ENCODE data around the gene PRKACA. TPM values are rescaled to one million over a fixed set of nuclear protein-coding genes. Genes with fewer than 3 reads are reported as not detected.
A peak's percentile ranks its signal among the peaks of the same experiment; 100 is the strongest.

Gene PRKACA
- total RNA-seq, 1 donor from 2014 or later: 494 TPM

DNA sequence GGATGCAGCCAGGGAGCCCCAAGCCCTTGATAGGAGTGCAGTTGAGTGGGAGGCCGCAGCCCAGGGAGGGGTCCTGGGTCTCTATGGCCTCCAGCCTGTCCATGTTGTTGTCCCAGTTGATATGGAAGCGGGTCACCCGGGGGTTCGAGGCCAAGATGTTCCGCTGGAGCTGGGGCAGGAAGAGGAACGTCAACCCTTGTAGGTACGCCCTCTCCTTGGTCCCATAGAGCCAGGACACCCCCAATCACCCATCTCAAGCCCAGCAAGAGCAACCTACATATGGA lies 2.9 kb upstream of the PRKACA start:
- no peak for DNase-seq (ENCODE audit: missing footprints)
- ATAC-seq: no peak
- intact Hi-C loops (cut with DNase I): no loop called here

DNA sequence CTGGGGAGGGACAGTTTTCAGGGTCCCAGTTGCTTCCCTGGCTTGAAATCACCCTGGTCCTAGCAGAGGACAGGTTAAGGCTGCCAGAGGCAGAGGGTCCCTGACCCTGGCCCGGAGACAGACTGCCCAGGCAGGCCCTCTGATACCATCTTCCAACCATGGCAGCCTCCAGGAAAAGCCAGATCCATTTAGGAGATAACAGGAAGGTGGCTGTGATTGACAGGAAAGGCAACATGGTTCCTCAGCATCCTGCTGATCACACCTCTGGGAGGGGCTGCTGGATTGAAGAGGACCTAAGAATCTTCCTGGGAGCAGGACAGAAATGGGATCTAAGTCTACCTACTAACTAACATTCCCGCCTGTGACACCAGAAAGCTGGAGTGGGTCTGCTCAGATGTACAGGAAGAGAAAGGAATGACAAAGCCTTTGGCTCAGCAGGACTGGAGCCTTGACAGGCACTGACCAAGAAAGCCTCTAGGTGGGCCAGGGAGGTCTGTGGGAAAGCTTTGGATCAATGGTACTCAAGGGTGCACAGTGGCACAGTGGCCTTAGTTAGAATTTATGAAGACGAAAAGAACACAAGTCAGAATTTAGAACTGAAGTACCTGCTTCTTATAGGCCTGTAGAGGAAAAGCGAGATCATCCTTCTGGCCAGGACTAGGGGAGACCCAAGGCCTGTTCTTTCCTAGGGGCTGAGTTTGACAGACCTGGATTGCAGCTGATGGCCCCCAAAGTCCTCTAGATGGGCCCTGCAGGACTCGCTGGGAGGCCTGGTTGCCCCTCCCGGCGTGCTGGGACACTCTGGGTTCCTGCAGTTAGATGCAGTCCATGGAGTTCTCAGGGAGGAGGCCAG lies 2.3 kb upstream of the PRKACA start:
- no peak for DNase-seq (ENCODE audit: missing footprints)
- intact Hi-C loops (cut with DNase I): loop anchor here (5.0 kb wide), 1 partner anchor 38 kb away; no protein-coding TSS in a partner anchor
- ATAC-seq: no peak

DNA sequence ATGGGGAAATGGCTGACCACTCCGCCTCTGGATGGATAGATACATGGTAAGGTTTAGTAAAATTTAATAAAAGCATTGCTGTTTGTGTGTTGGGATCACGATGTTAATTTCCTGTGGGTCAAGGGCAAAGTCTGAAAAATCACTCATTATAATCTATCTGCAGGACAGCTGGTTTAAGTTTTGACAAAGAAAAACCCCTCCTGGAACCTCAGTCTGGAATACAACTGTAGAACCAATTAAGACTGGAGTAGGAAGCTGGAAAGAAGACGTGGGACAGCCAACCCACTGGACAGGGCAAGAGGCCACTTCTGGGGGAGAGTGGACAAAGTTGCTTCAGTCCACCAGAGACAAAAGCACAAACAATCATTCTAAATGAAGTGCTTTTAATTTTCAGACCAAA lies 1.6 kb upstream of the PRKACA start:
- no peak for DNase-seq (ENCODE audit: missing footprints)
- intact Hi-C loops (cut with DNase I): loop anchor here (5.0 kb wide), 1 partner anchor 37 kb away; no protein-coding TSS in a partner anchor
- no peak for ATAC-seq

DNA sequence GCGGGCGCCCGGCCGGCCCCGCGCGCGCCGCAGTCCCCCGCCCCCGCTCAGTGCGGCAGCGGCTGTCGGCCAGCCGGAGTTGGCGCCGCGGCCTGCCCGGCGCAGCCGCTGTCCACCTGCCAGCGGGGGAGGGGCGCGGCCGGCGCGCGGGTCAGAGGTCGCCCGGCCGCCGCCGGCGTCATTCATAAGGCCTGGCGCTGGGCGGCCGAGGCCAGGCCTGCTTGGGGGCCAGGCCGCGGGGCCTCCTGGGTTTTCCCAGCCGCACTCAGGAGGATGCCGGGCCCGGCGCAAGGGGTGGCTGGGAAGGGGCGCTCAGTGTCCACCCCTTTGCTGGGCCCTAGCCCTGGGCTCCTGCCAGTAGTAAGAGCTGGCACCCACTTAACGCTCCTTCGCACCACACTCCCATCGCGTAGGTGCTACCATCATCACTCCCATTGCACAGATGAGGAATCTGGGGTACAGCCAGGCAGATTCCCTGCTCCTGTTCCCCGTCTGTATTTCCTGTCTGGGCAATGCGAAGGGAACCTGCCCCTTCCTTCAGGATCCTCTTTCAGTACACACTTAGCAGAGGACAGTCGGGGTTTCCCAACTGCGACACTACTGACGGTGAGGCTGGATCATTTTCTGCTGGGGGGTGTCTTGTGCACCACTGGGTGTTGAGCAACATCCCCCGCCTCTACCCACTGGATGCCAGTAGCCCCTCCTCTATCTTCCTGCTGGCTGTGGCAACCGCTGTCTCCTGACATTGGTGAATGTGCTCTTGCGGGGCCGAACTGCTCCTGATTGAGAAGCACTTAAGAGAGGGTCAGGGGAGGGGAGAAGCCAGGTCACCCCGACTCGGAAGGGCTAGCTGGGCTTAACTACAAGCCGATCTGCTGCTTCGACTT lies 846 bp upstream of the PRKACA start:
- DNase-seq (ENCODE audit: missing footprints) (peak; percentile 90), ATAC-seq (peak; percentile 52)
- intact Hi-C loops (cut with DNase I): loop anchor here (5.0 kb wide), 1 partner anchor 36 kb away; no protein-coding TSS in a partner anchor

DNA sequence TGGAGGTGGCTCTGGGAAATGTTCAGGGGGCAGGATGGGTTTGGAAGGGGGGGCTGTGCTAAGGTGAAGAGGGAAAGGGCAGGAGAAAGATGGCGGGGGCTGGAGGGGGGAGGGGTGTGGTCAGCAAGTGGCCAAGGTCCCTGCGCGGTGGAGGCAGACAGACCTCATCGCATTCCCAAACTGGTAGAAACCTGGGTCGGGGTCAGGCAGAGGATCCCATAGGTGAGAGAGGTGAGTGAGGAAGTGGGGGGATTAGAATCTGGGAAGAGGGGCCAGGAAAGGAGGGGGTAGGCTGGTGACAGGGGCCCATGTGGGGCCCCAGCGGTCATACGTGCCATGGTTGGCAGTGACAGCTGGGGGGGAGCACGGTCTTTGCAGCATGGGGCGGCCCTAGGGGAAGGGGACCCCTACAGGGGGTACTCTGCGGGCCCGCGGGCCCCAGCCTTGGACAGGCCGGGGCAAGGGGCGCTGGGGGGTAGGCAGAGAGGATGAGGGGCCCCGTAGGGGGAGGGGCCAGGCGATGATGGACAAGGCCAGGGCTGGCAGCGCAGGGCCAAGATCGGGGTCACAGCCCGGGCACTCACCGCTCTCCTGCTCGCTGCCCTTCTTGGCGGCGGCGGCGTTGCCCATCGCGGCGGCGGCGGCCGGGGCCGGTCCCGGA lies 514 bp downstream of the PRKACA start:
- ATAC-seq (no peak), DNase-seq (ENCODE audit: missing footprints) (peak; percentile 80)
- intact Hi-C loops (cut with DNase I): loop anchor here (5.0 kb wide), 1 partner anchor 35 kb away; no protein-coding TSS in a partner anchor

DNA sequence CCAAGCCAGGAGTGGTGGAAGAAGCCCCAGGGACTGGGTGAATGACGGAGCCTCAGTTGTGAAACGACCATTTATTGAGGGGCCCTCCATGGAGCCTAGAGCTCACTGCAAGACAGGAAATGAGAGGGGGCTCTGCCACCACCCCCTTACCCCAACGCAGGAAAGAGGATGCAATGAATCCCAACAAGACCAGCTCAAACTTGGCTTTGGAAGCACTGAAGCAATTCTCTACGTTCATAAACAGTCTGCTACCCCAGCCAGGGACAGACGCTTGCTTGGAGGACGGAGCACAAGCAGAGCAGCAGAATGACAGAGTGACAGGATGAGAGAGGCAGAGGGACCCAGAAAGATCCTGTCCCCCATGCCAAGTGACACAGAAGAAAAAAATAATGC lies 1.0 kb downstream of the PRKACA start:
- intact Hi-C loops (cut with DNase I): loop anchor here (5.0 kb wide), 1 partner anchor 34 kb away; no protein-coding TSS in a partner anchor
- ATAC-seq (no peak), DNase-seq (ENCODE audit: missing footprints) (no peak)

DNA sequence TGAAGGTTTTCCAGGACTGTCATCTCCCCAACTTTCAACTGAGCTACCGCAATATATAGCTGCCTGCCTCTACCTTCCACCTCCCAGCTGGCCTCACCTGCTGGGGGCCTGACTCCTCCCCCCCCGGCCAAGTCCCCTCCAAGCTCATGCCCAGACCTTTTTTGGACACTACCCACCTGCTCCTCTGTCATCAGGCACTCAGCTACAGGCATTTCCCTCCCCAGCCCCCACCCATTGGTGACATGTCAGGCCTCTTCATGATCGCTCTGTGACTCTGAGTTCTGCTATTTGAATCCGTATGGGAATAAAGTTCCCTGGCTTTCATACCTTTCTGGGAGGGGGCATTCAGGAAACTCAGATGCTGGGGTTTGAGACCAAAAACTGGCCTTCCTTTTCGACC lies 1.8 kb downstream of the PRKACA start:
- intact Hi-C loops (cut with DNase I): loop anchor here (5.0 kb wide), 1 partner anchor 33 kb away; no protein-coding TSS in a partner anchor
- ATAC-seq: no peak

DNA sequence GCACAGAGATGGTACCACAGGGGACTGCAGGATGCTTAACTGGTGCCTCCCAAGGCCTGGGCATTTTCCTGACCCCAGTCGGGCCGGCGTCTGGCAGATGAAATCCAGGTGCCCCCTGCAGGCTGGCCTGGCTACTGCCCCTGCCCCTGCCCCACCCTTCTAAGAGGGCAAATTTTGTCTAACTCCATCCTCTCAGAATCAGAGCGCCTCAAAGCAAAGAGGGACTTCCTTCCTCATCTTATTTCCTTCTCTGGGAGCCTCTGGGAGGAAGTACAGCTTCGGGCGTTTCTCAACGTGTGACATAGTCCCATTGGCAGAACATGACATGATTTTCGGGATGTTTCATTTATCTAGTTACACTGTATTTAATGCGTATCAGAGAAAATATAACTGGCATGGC lies 2.7 kb downstream of the PRKACA start:
- intact Hi-C loops (cut with DNase I): loop anchor here (5.0 kb wide), 1 partner anchor 33 kb away; no protein-coding TSS in a partner anchor
- no peak for ATAC-seq
- DNase-seq (ENCODE audit: missing footprints): peak; percentile 83

More for the DNA sequence above, 1.8 kb downstream of the PRKACA start:
- no peak for DNase-seq (ENCODE audit: missing footprints)

DNA sequence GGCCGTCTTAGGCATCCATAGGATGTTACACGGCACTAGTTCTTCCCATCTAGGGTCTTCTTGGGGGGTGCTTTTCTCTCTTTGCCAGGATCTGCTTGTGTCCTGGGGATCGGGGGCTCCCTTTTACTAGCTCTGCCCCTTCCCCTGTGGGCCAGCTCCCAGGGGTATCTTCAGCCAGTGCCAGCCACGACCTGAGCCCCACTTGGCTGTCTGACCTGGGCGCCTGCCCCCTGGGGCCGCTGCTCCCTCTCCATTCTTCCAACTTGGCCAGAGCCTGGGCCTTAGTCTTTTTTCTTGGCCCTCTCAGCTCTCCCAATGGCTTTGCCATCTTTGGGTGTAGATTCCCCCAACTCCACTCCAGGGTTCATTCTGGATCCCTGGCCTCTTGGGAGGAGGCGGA lies 3.1 kb downstream of the PRKACA start:
- intact Hi-C loops (cut with DNase I): no loop called here
- DNase-seq (ENCODE audit: missing footprints): no peak
- ATAC-seq: no peak

DNA sequence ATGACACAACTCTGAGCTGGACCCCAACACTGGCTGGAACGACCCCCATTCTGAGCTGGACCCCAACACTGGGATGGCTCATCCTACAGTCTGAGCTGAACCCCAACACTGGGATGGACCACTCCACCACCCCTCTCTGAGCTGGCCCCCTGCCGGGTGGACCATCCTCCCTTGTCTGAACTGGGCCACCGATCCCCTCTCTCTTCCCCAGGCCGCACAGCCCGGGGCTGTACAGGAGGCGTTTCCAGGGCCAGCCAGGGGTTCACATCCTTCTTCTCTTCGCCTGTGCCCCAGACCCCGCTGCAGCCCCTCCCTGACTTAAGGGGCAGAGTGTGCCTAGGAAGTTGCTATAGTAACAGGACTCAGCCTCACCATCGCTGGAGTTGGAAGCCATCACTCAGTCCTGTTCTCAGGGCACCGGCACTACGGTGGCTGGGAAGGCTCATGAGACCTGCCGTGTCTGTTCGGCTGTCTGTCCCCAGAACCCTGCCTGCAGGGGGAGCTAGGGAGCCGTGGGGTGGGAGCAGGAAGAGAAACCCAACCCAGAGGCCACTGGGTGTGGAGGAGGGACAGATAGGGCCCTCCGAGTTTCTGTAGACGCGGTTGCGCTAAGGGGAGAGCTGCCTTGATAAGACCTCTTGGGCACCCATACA lies 3.7 kb downstream of the PRKACA start:
- no peak for DNase-seq (ENCODE audit: missing footprints)
- intact Hi-C loops (cut with DNase I): loop anchor here (2.0 kb wide), 1 partner anchor 23 kb away; the partner anchor contains the start of gene SAMD1
- no peak for ATAC-seq

DNA sequence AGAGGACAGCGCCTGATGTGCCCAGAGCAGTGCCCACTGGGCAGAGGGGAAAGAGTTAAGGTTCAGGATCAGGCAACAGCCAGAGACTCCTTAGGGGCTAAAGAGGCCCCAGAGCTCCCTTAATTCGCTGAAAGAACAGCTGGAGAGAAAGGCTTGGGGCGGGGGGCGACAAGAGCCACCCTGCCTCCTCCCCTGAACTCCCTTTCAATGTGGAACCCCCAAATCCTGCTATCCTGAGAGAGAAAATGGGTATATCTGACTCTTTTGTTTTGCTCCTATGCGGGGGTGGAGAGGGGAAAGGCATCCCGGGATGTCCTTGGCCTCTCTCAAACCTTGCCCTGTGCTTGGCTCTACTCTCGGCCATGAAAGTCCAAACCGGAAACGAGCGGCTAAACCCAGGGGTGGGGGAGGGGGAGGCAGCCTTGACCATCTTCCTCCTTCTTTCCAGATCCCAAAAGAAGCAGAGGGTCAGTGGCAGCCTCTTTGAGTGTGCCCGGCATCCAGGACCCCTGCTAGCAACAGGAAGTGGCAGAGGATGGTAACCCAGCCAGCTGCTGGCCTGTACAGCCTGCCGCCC lies 4.7 kb downstream of the PRKACA start:
- DNase-seq (ENCODE audit: missing footprints): peak; percentile 61
- intact Hi-C loops (cut with DNase I): loop anchor here (2.0 kb wide), 1 partner anchor 22 kb away; the partner anchor contains the start of gene SAMD1
- ATAC-seq: peak; percentile 21

DNA sequence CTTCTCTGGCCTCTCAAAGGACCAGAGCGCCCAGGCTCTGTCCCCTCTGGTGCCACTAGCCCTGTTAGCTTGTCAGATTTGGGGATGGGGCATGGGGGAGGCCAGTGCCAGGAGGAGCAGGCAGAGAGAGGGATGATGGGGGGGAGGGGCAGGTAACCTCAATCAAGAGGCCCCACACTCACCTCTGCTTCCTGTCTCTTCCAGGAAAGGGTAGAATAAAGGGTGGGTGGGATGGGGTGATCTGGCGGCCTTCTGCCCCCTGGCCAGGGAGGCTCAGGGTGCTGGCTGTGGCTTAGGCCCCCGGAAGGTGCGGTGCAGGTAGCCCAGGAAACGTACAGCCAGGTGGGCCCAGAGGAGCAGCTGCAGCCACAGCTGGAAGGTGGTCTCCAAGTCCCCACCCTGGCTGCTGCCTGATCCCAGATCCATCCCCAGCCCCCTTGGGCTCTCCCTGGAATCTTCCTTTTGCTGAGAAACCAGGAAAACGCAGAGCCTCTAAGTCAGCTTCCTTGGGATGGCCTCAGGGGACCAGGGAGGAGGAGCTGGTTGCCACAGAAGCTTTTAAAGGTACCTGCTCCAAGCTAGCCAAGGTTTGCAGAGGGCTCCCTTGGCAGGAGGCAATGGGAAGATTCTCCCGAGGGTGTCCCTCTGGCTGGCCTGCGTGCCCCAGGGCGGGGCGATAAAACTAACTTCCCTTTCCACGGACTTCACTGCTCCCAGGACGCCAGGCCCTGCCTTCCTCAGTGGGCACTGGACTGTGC lies 5.3 kb downstream of the PRKACA start:
- DNase-seq (ENCODE audit: missing footprints): peak; percentile 76
- peak; percentile 23 for ATAC-seq
- intact Hi-C loops (cut with DNase I): loop anchor here (2.0 kb wide), 1 partner anchor 21 kb away; the partner anchor contains the start of gene SAMD1

DNA sequence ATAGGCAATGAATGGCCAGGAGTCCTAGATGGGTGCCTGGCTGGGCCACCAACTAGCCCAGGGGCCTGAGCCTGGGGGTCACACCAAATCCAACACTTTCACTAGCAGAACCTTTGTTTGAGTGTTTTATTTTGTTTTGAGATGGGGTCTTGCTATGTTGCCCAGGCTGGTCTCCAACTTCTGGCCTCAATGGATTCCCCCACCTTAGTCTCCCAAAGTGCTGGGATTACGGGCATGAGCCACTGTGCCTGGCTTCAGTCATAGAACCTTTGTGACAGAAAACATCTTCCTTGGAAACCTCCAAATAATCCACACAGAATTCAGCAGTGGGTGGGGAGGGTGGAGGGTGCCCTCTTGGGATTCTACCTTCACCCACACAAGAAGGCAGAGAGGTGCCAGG lies 6.1 kb downstream of the PRKACA start:
- ATAC-seq (no peak), DNase-seq (ENCODE audit: missing footprints) (no peak)
- intact Hi-C loops (cut with DNase I): no loop called here

DNA sequence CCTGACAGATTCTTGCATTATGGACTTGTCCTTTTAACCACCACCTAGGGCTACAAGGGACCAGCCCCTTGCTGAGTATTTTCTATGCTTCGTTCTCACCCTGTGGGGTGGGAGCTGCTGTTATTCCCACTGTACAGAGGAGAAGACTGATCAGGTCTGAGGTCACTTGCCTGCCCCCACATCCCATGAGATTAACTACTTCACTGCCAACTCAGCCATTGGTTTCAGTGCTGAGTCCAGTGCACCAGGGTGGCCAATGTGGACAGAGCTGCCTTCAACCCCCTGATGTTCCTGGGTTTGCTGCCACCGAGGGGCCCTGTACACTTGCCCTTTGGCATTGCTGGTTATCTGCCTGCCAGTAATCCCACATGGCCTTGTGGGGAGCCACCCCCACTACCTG lies 6.9 kb downstream of the PRKACA start:
- no peak for ATAC-seq
- intact Hi-C loops (cut with DNase I): no loop called here
- DNase-seq (ENCODE audit: missing footprints): peak; percentile 46

DNA sequence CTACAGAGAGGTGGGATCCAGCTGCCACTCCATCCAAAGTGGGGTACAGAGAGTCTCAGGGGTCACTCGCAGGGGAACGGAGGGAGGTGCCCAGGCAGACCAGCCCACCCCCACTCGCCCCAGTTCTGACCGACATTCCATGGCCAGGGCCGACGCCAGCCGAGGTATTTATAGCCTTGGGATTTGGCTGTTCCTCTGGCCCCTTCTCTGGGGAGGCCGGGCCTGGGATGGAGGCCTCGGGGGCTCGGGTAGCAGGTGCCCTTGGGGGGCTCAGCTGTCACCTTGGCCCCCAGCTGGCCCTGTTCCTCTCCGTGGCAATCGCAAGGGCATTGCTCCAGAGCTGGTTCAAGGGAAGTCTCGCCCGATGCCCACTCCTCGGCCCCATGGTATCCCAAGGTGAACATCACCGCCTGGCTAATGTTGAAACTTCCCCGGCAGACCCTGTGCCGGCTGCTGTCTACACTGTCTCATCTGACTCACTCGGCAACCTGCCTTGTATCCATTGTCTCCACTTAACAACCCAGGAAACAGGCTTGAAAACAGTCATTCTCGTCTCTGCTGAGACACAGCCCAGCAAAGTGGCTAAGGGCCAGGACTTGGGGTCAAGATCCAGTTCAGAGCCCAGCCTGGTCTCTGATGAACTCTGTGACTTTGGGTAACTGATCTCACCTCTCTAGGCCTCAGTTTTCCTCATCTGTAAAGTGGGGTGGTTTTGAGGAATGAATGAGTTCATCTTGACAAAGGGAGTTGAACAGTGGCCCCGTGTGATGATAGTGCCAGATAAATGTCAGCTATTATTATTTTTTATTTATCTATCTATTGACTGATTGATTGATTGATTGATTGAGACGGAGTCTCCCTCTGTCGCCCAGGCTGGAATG lies 9.7 kb downstream of the PRKACA start:
- ATAC-seq: peak; percentile 88
- DNase-seq (ENCODE audit: missing footprints): peak; percentile 81
- intact Hi-C loops (cut with DNase I): no loop called here

DNA sequence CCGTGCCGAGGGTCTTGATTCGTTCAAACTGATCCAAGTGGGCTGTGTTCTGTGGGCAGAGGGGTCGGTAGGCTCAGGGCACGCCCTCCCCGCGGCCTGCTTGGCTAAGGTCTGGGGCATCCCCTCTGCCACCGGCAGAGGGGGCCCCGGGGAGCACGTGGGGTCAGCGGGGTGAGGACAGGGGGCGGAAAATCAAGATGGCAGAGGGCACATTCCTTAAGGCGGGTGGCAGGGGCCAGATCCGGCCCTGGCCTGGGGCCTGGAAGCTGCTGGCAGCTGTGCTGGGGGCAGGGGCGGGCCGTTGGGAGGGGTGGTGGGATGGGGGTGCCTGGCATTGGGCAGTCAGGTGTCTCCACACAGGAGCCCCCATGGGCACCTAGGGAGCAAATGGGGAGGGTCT lies 10.7 kb downstream of the PRKACA start:
- intact Hi-C loops (cut with DNase I): no loop called here
- DNase-seq (ENCODE audit: missing footprints): peak; percentile 72
- ATAC-seq: peak; percentile 56
